Fibroblast of peridontal ligament (primary cell): ENCODE data around the gene PLAC1.

ENCODE experiments used
- DNase-seq: peaks from one replicate; pipeline ENCODE4 v3.0.0-alpha.2; 2010; ENCODE audit errors: extremely low read depth

PLAC1 gene

DNA sequence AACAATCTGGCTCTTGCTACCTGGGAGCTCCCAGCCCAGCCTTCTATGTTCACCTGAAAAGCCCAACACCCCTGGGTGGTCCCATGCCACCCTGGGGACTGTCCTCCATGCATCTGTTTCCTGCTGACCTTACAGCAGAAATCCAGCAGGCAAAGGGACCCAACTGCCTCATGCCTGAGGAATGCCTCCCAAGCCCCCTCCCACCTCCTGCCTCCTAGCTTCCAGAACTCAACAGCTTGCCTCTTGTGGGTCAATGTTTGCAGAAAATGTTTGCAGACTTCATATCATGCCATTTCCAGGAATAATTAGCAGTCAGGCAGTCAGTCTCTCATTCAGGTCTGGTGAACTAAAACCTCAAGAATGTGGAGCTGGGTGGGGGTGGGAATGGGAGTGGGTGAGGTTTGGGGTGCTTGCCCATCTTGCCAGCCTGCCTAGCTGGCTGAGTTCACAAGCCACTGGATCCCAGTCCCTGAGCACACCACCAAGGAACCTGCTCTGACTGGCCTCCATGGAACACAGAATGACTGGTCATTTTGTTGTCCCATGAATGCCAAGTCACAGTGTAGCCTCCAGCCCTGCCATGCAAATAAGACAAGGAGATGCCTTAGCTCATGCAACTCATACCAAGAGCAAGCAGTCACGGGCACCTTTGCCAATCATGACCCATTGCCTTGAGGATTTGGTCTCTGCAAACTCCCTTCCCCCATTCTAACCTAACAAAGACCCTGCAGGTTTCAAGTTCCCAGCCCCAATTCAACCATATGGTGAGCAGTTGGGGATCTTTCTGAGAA is 12.1 kb upstream of the PLAC1 start:
- DNase-seq = peak; percentile 80

DNA sequence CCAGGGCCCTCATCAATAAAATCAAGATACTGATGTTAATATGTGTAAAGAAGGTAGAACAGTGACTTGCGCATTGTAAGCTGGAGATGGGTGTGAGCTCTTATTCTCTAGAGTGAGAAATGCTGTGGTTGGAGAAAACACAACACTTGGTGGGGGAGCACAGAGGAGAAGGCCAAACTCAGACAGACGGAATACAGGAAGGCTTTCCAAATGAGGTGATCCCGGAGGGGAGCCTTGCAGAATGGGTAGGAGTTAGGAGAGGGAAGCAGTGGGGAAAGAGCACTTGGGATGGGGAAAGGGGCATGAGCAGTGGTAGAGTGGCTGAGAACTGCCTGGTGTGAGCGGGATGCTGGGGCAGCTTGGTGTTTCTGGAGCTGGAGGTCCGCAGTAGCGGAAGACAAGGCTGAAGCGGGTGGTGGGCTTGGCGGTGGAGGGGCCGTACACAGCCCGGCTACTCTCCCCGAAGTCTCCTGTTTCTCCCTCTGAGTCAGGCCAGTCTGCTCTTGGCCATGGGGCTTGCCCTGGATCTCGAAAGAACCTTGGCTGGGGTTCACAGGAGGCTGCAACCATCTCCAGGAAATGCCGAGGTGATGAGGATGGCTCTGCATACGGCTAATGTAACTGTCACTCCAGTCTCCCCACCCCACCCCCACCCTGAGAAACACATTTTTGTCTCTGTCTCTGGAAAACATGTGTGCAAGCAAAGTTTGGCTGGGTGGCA is 11.3 kb upstream of the PLAC1 start:
- DNase-seq = peak; percentile 77

DNA sequence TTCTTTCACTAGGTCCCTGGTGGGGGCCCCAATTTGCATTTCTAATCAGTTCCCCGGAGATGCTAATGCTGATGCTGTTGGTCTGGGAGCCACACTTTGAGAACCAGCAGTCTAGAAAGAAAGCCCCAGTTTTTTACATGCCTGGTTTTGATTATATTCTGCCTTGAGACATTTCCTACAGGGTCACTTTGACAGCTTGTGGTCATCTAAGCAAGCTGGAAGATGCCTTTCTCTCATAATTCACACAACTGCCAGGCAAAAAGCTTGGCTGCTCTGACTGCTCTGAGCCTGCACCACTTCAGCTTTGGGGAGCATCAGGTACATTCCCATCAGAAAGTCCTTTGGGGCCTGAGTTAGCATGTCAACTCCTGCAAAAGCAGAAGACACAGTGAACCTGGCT is 5.9 kb upstream of the PLAC1 start:
- peak; percentile 53 for DNase-seq

DNA sequence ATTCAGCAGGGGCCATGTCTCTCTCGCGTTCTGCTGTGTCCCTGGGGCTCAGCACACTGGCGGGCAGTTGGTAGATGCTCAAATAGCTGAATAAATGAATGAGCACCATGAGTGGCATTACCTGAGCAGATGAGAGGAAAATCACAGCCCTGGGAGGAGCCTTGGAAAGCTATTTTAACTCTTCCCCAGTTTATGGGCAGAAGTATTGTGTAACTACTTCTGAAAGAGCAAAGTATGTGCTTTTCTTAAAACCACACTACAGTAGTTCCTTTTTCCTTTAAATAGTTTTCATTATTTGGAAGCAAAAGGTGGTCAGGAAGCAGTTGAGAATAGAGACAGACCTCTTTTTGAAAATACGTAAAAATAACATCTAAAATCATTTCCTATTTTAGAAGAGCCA is 3.0 kb upstream of the PLAC1 start:
- no peak for DNase-seq

DNA sequence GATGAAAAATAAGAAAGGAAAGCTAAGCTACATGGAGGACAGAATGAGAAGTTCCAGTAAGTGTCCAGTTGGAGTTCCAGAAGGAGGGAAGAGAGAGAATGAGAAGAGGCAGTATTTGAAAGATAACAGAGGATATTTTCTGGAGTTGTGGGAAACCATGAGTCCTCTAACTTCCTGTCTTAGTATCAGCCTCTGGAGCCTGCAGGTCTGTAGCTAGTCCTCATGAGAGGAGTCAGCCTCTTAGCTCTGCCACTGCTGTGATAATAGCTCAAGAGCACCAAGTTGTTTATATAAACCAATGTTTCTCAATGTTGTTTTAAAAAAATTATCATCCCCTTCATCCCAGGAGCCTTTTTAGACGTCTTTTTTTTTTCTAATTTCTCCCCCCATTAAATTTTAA is 2.4 kb upstream of the PLAC1 start:
- DNase-seq = no peak

DNA sequence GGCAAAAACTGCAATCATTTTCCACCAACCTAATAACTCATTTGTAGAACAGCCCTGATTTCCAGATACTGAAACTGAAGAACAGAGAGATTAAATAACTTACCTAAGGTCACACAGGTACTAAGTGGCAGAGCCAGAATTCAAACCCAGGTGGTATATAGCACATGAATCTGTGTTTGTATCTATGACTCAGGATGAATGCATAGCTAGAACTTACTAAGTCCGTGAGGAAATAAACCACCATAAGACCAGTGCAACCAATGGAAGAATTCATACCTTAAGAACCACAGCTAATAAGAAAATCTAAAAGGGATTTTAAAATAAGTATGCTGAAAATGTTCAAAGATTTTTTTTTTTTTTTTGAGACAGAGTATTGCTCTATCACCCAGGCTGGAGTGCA is 1.5 kb upstream of the PLAC1 start:
- DNase-seq = no peak

DNA sequence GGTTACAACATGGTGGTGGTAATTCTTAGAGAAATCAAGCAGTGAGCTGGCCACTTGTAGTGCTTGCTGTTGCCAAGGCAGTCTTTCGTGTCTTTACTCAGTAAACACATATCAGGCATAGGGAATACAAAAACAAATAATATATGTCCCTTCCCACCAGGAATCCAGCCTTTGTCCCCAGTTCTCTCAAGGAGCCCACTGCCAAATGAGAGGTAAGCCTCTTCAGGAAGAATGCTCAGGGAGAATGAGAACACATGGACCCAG is 421 bp upstream of the PLAC1 start:
- DNase-seq = no peak

DNA sequence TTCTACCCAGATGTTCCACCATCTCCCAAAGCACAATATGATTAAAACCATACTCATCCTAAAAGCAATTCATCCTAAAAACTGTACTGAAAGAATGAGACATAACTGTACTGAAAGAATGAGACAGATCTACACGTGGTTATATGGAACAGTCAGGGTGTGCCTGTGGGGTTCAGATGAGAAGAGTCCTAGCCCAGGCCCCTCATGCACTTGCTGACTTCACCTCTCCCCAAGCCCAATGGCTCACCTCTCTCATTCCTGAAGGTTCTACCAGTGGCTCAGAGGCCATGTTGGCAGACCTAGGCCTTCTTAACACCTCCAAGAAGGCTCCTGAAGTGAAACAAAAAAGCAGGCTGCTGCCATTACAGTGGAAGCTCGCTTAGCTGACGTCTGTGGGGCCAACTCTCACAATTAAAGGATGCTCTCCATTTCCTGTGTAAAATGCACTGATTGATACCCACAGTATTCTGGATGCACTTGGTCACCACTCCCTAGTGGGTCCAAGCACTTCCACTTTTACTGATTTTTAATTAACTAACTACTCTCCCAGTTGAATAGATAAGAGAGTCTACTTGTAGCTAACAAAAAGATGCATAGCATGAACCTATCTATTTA is 3.8 kb downstream of the PLAC1 start:
- peak; percentile 14 for DNase-seq

DNA sequence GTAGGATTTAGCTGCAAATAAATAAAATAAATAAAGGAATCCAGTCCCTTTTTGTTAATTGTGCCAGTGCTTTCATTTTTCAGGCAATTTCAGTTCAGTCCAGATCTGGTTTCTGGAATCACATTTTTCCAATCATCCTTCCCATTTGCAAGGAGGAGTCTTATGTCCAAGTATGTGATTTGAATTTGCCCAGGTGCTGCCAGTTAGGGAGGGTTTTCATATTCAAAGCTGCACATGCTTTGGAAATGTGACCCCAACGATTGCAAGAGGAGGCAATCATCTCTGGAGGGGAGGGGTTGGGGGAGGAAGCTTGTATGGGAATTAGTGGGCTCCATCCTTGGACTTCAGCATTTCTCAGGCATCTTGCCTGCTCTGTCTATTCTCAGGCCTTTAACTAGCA is 4.4 kb downstream of the PLAC1 start:
- DNase-seq = peak; percentile 44

DNA sequence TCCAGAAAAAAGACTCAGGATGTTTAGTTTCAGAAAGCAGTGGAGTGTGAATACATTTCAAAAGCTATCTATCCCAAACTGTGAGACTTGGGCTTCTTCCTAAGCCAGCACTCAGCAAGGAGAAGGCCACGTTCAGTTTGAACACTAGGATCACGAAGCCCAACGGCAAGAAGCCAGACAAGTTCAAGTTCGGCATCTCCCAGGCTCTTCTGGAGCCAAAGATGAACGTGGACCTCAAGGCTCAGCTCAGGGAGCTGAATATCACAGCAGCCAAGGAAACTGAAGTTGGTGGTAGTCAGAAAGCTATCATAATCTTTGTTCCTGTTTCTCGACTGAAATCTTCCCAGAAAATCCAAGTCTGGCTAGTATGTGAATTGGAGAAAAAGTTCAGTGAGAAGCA is 7.6 kb downstream of the PLAC1 start:
- peak; percentile 21 for DNase-seq

DNA sequence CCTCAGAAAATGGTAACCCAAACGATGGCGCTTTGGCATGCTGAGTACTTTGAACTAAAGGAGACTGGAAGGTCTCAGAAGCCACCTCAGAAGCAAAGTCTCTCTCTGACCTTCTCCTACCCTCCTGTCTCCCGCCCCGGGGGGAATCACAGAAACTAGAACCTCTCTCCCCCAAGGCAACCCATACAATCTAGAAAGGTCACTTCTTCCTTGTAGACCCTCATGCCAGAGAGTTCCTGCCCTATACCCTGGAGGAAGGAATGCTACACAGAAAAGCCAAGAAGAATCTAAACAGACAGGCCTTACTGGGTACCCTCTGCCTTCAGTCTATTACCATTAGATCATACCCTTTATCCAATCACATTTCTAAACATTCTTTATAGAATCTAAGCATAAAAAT is 8.5 kb downstream of the PLAC1 start:
- DNase-seq = no peak

DNA sequence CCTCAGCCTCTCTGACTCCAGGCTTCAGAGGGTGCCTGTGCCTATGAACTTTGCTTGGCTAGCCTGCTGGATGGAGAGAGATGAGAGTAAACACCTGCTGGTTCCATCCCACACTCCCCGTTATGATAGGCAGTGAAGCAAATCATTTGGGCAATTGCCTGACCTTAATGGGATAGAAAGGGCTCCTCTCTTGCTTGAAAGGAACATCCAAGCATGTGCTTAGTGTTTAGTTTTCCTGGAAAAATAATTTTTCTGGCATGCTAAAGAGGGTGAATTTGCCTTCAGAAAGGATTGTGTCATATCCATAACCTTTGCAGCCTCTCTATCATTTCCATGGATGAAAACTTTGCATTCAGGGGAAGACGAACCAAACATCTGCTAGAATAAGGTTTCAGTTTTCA is 10.8 kb downstream of the PLAC1 start:
- peak; percentile 34 for DNase-seq

DNA sequence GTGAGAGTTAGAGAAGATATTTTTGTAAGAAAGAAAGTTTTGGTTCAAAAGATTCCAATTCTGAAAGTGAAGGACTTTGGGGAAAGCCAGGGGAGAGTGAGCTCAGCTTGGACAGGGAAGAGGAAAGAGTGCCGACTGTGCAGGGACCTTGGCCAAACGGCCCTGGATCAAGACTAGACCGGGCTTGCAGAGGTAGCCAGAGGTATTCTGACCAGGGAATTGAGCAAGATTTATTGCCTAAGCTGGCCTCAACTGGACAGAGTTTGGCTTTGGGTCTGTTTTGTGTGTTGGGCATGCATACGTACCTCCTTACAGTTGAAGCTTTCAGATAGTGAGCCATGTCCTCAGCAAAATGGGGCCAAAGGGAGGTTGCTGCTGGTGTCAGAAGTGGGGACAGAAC is 11.6 kb downstream of the PLAC1 start:
- DNase-seq = no peak

DNA sequence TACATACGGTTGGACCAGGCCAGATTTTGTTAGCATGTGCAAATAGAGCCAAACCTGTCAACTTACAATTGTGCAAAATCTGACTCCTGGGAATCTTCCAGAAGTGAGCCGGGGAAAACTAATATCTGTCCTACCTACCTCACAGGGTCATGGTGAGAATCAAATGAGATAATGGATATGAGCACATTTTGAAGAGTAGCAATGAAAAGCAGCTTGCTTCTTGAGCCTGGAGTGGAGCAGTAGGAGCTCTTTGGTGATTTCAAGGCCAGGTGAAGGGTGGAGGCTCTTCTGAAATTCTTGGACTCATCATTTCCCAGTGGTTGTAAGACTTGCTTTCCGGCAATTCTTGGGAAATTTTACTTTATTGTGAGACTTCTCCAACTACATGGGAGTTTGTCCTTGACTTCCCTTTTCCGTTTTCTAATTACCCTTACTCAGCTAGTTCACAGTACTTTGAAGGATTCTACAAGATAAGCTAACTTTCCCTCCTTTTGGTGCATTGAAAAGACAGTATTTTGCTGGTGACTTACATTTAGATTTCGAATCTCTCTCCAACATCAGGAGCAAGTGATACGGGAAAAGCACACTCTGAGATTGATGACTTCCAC is 12.2 kb downstream of the PLAC1 start:
- DNase-seq = no peak

DNA sequence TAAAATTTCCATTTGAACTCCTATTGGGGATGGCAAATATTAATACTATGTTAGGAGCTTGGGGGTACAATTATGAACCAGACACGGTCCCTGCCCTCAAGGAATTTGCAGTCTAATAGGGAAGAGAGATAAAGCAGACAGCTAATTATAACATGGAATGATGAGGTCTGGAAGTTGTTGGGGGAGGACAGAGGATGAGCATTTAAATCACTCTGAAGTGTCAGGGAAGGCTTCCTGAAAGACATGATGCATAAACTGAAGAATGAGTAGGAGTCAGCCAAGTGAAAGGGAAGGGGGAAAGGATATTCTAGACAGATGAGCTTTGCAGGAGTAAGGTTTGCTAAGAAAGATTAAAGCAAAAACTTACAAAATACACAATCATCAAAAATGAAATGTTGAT is 15.9 kb downstream of the PLAC1 start:
- DNase-seq = no peak

DNA sequence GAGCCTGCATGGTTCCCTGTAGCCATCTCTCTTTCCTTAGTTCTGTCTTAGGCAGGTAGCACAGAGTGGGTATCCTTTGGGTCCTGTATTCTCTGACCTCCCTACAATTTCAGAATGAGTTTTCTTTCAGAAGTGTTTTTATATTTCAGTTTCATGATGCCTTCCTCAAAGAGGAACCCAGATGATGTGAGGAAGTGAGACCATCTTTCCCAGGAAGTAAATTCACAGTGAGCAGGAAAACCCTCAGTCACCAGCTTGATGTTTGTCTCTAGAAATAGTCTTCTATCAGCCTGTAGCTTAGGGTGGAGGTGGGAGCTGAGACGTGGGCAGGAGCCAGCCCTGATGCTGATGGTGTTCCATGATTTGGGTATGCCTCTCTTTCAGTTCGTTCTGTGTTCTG is 16.9 kb downstream of the PLAC1 start:
- DNase-seq = no peak

DNA sequence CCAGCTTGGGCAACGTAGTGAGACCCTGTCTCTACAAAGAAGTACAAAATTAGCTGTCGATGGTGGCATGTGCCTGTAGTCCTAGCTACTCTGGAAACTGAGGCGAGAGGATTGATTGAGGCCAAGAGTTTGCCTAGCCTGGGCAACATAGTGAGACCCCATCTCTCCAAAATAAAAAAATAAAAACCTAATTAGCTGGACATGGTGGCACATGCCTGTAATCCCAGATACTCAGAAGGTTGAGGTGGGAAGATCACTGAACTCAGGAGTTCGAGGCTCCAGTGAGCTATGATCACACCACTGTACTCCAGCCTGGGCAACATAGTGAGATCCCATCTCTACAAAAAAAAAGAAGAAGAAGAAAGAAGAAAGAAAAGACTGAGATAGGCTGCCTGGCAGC is 17.4 kb downstream of the PLAC1 start:
- no peak for DNase-seq

DNA sequence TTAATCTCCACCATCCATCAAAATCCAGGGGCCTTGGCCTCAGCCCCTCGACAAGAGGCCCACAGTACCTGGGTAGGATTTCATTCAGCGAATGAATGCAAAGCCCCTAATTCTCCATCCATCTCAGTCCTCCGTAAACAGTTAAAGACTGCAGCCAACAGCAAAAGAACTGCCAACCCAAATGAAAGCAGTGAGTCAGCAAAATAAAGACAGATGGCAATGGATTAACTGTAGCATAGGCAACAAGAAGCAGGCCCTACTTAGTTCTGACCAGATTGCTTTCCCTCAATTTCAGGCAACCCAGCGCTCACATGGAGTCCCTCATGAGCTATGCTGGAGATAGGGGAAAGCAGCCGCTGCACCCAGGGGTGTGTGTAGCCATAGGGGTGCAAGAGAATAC is 21.4 kb downstream of the PLAC1 start:
- DNase-seq = peak; percentile 78

DNA sequence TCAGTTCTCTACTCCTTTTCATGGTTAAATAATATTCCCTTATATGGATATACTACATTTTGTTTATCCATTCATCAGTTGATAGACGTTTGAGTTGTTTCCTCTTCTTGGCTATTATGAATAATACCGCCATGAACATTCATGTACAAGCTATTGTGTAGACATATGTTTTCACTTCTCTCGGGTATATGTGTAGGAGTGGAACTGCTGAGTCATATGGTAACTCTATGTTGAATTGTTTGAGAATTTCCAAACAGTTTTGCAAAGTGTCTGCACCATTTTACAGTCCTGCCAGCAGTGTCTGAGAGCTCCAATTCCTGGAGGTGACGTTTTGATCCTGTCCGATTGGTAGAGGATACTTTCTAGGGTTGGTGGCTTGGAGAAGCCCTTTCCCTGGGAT is 23.6 kb downstream of the PLAC1 start:
- DNase-seq = peak; percentile 85

DNA sequence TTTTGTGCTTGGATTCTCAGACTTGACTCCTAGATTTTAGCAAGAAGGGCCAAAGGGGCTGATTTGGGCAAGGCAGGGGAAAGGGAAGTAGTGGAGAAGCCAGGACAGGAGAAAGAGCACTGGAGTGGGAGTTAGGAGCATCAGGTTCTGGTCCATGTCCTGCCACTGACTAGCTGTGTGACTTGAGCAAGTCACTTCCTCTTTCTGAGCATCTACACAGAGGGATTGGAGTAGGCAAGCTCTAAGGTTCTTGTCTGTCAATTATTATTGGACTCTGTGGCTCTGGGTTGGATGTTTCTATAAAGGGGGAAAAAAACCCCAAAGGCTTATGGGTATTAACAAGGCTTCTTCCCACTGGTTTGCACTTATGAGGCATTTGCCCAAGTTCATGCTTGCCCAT is 24.4 kb downstream of the PLAC1 start:
- DNase-seq = no peak

DNA sequence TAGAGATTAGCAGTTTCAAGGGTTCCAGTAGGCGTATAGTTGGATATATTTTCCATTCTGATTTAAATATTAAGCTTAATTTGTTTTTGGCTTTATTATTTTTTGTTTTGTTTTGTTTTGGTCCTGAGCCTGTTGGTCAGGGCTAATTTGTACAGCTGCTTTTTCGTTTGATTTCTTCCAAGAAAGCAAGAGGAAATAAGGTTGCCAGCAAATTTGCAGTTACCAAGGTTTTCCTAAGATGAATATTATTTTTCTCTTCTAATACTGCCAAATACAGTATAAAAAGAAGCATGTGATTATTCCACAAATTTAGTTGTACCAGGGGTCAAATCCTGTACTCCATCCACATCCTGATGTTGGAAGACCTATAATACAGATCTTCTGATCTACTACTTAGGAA is 24.9 kb downstream of the PLAC1 start:
- no peak for DNase-seq

DNA sequence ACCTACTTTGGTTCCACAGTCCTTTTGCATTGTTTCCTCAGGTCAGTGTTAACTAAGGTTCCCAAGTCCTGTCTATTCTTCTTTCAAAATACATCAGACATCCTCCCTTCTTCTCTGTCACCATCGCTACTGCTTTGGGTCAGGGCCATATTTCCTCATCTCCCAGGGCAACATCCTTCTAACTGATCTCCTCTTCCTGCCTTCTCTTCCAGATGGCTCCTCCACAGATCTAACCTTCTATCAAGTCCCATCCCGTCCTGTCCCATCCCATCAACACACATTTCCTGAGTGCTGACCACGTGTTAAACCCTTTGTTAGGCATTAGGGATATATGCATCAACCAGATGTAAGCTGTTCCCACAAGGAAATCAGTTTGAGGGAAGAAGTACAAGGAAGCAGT is 25.9 kb downstream of the PLAC1 start:
- DNase-seq = no peak
